Uterus (tissue), 4 donors: Measurements from ENCODE around the gene DTNBP1. TPM values are rescaled to one million over a fixed set of nuclear protein-coding genes. Genes with fewer than 3 reads are reported as not detected.
A peak's percentile ranks its signal among the peaks of the same experiment; 100 is the strongest.

Experiments used
- DNase-seq, 2 donors: peaks; one replicate each; pipeline ENCODE4 v3.0.0-alpha.2; 2019 to 2020
- H3K27ac ChIP-seq, 2 donors: fragments of 200-600 bp; sonication (generic); 1 replicate in 1 of 2; 2 replicates in 1 of 2; pipeline ENCODE4 v1.5.1; 2016 to 2018
- H3K27me3 ChIP-seq, 2 donors: fragments of 200-600 bp; sonication (generic); one replicate each; pipeline ENCODE4 v1.5.1; 2018 to 2019; ENCODE audit warnings: control low read depth in 1 of 2
- H3K36me3 ChIP-seq, 2 donors: fragments of 200-600 bp; sonication (generic); one replicate each; pipeline ENCODE4 v1.5.1; 2019; ENCODE audit warnings: control low read depth in 1 of 2
- H3K4me1 ChIP-seq, 2 donors: fragments of 200-600 bp; sonication (generic); one replicate each; pipeline ENCODE4 v1.5.1; 2018 to 2019; ENCODE audit warnings: control low read depth in 1 of 2
- H3K4me3 ChIP-seq, 2 donors: fragments of 200-600 bp; sonication (generic); 1 replicate in 1 of 2; 2 replicates in 1 of 2; pipeline ENCODE4 v1.5.1; 2018 to 2019; ENCODE audit warnings: mild to moderate bottlenecking in 1 of 2
- H3K9me3 ChIP-seq, 2 donors: fragments of 200-600 bp; sonication (generic); one replicate each; pipeline ENCODE4 v1.5.1; 2019; ENCODE audit warnings: control low read depth in 1 of 2
- CTCF ChIP-seq, 4 experiments: fragments of 200-600 bp in 2 of 4; fragments of 450-650 bp in 2 of 4; sonication (generic) in 2 of 4; IDR thresholded peaks; one replicate each; pipeline ENCODE4 v1.5.1; 2016 to 2019; ENCODE audit warnings: antibody characterized with exemption in 4 of 4, mild to moderate bottlenecking in 2 of 4, moderate library complexity in 1 of 4
- POLR2A ChIP-seq, 2 donors: fragments of 450-650 bp; IDR thresholded peaks; one replicate each; pipeline ENCODE4 v1.6.1; 2016; ENCODE audit warnings: antibody characterized with exemption in 2 of 2, mild to moderate bottlenecking in 1 of 2, moderate library complexity in 1 of 2
- intact Hi-C: fragments of 100-400 bp; cut with DNase I; formaldehyde crosslinking; loops from one replicate; pipeline ENCODE4 v1.15.1; 2023; ENCODE audit warnings: low total_unique reads
- total RNA-seq, 4 donors: library from RNA; depleted of rRNA in 3 of 4; stranded (reverse); fragments of >200 nt in 3 of 4; gene quantifications; one replicate each; pipeline versions ENCODE4 v1.1.0 to v1.2.4, GENCODE V29; 2014 to 2023
- donor health status: DM: yes; HTN: yes; CAD: no.

Gene DTNBP1
- total RNA-seq, 4 donors from 2014 or later: 1.8 to 19.8 (median 9.0) TPM; not detected in 1

GRCh38 chr6:15501826-15502445 lies 160.9 kb downstream of the DTNBP1 start:
- Histone ChIP-seq H3K4me3 (no peak overlapping the region), H3K9me3 (no peaks in the 10 kb centered on the region), H3K36me3 (no peaks in the 10 kb centered on the region), H3K27me3 (no peaks in the 10 kb centered on the region), H3K27ac (peak overlapping the region in 1 of 2 donors; percentile 23), H3K4me1 (peaks cover 0 to 10% of the 10 kb centered on the region in 2 donors)
- TF ChIP-seq CTCF (IDR thresholded peaks at IDR 0.05): no peak
- TF ChIP-seq POLR2A (IDR thresholded peaks at IDR 0.05): no peak
- intact Hi-C loops: no loop called here
- peak; percentile 59 to 70 for DNase-seq

DNA sequence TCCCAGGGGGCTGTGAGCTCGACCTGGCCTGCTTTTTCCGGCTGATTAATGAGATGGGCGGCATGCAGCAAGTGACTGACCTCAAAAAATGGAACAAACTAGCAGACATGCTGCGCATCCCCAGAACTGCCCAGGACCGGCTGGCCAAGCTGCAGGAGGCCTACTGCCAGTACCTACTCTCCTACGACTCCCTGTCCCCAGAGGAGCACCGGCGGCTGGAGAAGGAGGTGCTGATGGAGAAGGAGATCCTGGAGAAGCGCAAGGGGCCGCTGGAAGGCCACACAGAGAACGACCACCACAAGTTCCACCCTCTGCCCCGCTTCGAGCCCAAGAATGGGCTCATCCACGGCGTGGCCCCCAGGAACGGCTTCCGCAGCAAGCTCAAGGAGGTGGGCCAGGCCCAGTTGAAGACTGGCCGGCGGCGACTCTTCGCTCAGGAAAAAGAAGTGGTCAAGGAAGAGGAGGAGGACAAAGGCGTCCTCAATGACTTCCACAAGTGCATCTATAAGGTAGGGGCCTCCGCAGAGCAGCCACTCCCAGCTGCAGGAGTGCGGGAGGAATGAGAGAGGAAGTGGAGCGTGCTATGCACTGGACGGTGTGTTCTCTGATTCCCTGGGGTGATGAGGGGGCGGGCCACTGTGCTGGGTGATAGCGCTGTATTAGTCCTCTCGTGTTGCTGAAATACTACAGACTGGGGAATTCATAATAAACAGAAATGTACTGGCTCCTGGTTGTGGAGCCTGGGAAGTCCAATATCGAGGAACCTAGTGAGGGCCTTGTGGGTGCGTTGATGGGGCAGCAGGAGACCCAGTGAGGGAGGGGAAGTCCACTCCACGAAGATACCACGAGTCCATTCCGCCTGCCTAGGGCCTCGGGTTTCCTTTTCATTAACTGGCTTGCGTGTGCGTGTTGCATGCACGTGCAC lies 161.7 kb downstream of the DTNBP1 start:
- no peaks in the 10 kb centered on the region for H3K9me3 ChIP-seq
- no peak for TF ChIP-seq CTCF (IDR thresholded peaks at IDR 0.05)
- no peak for TF ChIP-seq POLR2A (IDR thresholded peaks at IDR 0.05)
- no peak overlapping the region for H3K27ac ChIP-seq
- DNase-seq: no peak
- no peak overlapping the region for H3K4me3 ChIP-seq
- peaks cover 0 to 10% of the 10 kb centered on the region in 2 donors for H3K4me1 ChIP-seq
- no peaks in the 10 kb centered on the region for H3K27me3 ChIP-seq
- H3K36me3 ChIP-seq: no peaks in the 10 kb centered on the region
- intact Hi-C loops: no loop called here

GRCh38 chr6:15500078-15500740 lies 162.6 kb downstream of the DTNBP1 start:
- H3K9me3 ChIP-seq: no peaks in the 10 kb centered on the region
- peaks cover 0 to 14% of the 10 kb centered on the region in 2 donors for H3K4me1 ChIP-seq
- no peak overlapping the region for H3K4me3 ChIP-seq
- H3K36me3 ChIP-seq: no peaks in the 10 kb centered on the region
- intact Hi-C loops: no loop called here
- no peaks in the 10 kb centered on the region for H3K27me3 ChIP-seq
- DNase-seq: no peak
- no peak overlapping the region for H3K27ac ChIP-seq
- TF ChIP-seq CTCF (IDR thresholded peaks at IDR 0.05) (no peak), POLR2A (IDR thresholded peaks at IDR 0.05) (no peak)

DNA sequence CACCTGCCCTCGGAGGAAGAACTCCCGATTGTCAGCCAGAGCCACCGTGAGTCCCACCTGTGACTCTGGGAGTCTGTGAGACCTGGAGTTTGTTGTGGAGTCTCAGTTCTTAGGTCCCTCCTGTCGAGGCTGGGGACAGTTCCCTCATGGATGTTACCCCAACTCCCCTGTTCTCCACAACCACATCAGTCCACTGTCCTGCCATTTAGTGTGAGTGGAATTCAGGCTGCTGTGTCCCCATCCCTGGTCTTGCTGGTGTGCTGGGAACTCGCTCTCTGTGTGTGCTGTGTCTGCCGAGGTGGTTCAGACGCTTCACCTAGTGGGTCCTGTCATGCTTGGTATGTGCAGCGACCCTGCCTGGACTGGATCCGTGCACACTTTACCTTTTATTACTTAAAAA lies 163.2 kb downstream of the DTNBP1 start:
- Histone ChIP-seq H3K4me1 (peaks cover 0 to 15% of the 10 kb centered on the region in 2 donors), H3K27ac (no peak overlapping the region), H3K36me3 (no peaks in the 10 kb centered on the region), H3K9me3 (no peaks in the 10 kb centered on the region), H3K27me3 (no peaks in the 10 kb centered on the region), H3K4me3 (no peak overlapping the region)
- intact Hi-C loops: loop anchor here (10.0 kb wide), 1 partner anchor 265 kb away; no protein-coding TSS in a partner anchor
- TF ChIP-seq CTCF (IDR thresholded peaks at IDR 0.05) (no peak), POLR2A (IDR thresholded peaks at IDR 0.05) (no peak)
- DNase-seq: no peak
